ENCODE data around the gene SCGB1C1. TPM values are rescaled to one million over a fixed set of nuclear protein-coding genes. Genes with fewer than 3 reads are reported as not detected.

SCGB1C1 gene
- total RNA-seq, 1 experiment from 2014 or later = not detected

DNA sequence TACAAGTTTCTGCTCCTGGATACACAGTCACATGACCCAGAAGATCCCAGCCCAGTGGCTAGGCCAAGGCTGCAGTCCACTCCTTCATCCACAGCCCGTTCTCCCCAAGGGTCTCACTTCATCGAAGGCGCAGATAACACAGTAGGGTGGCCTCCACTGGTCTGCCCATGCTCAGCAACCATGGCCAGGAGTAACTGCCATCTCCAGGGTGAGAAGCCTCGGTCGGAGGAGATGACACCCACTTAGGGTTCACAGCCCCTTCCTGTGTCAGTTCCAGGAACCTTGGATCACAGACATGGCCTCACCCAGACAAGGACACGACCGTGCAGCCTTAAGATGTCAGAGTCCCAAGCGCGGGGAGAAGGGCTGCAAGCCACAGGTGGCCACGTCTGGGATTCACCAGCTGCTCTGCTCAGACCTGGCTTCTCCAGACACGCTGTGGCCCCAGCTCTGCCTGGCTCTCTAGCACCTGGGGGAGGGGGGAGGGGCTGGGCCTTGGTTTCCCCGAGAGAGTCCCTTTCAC lies 11.8 kb downstream of the SCGB1C1 start:
- Histone ChIP-seq H2AFZ (ENCODE audit: low read depth, low read length, poor library complexity, severe bottlenecking) (no peak overlapping the region), H3K4me2 (ENCODE audit: low read length) (no peak overlapping the region), H3K4me1 (ENCODE audit: control insufficient read depth in 1 of 2, insufficient read depth in 2 of 2, low read length in 2 of 2) (peaks cover 9 to 16% of the 10 kb centered on the region in 2 experiments), H3K27ac (ENCODE audit: low read depth, low read length) (no peak overlapping the region), H3K9me2 (ENCODE audit: insufficient read depth) (no peaks in the 10 kb centered on the region), H3K36me3 (ENCODE audit: control insufficient read depth in 1 of 2, insufficient read depth in 2 of 2, low read length in 2 of 2) (peaks cover 6 to 25% of the 10 kb centered on the region in 2 experiments; a peak in 3 of 4 replicates), H3K27me3 (ENCODE audit: insufficient read depth, low read length) (no peaks in the 10 kb centered on the region), H3K4me3 (replicated peaks in 1 of 2; ENCODE audit: low read depth in 1 of 2, low read length in 2 of 2) (no peak overlapping the region), H3K9me3 (ENCODE audit: control insufficient read depth in 1 of 2, insufficient read depth in 1 of 2, low read depth in 1 of 2, low read length in 2 of 2) (no peaks in the 10 kb centered on the region), H4K20me1 (ENCODE audit: insufficient read depth) (no peaks in the 10 kb centered on the region), H3K9ac (ENCODE audit: low read length) (no peak overlapping the region), H3K79me2 (ENCODE audit: insufficient read depth, low read length) (peaks cover 44% of the 10 kb centered on the region)
- ChIA-PET RAD21 (ENCODE audit: low non-redundant PET in 1 of 2, low total read pairs in 2 of 2, uncharacterized antibody in 2 of 2, unreplicated experiment in 2 of 2) (no interaction called here), CTCF (no interaction called here), POLR2A (no interaction called here)
- TF ChIP-seq ELF1 (IDR thresholded peaks at IDR 0.05; ENCODE audit: borderline replicate concordance, low read depth) (no peak), SIN3A (IDR thresholded peaks at IDR 0.05; ENCODE audit: low read depth) (no peak), JUND (IDR thresholded peaks at IDR 0.05) (no peak), SRF (IDR thresholded peaks at IDR 0.05; ENCODE audit: low read depth) (no peak), EZH2phosphoT487 (IDR thresholded peaks at IDR 0.05; ENCODE audit: borderline replicate concordance) (no peak), CTCF (IDR thresholded peaks at IDR 0.05 in 2 of 3, conservative IDR thresholded peaks at IDR 0.05 in 1 of 3; ENCODE audit: borderline replicate concordance in 1 of 3, insufficient read depth in 1 of 3, low read depth in 2 of 3, low read length in 2 of 3) (no peak), POLR2A (IDR thresholded peaks at IDR 0.05; ENCODE audit: borderline replicate concordance, extremely low read depth, insufficient read depth, insufficient read length) (no peak), TCF7L2 (IDR thresholded peaks at IDR 0.05; ENCODE audit: borderline replicate concordance, extremely low read depth, insufficient read depth, insufficient read length) (no peak), CBX3 (IDR thresholded peaks at IDR 0.05; ENCODE audit: low read depth) (no peak), RAD21 (IDR thresholded peaks at IDR 0.05; ENCODE audit: low read depth) (no peak), EZH2 (IDR thresholded peaks at IDR 0.05) (no peak), EGR1 (IDR thresholded peaks at IDR 0.05; ENCODE audit: low read depth) (no peak), ZFX (IDR thresholded peaks at IDR 0.05) (no peak), SP1 (IDR thresholded peaks at IDR 0.05; ENCODE audit: low read depth) (no peak), MAX (IDR thresholded peaks at IDR 0.05) (no peak), CEBPB (IDR thresholded peaks at IDR 0.05; ENCODE audit: low read depth) (no peak), ZNF274 (IDR thresholded peaks at IDR 0.05; ENCODE audit: low read depth, low read length) (no peak)
- TF ChIP-seq, protein P1, sequence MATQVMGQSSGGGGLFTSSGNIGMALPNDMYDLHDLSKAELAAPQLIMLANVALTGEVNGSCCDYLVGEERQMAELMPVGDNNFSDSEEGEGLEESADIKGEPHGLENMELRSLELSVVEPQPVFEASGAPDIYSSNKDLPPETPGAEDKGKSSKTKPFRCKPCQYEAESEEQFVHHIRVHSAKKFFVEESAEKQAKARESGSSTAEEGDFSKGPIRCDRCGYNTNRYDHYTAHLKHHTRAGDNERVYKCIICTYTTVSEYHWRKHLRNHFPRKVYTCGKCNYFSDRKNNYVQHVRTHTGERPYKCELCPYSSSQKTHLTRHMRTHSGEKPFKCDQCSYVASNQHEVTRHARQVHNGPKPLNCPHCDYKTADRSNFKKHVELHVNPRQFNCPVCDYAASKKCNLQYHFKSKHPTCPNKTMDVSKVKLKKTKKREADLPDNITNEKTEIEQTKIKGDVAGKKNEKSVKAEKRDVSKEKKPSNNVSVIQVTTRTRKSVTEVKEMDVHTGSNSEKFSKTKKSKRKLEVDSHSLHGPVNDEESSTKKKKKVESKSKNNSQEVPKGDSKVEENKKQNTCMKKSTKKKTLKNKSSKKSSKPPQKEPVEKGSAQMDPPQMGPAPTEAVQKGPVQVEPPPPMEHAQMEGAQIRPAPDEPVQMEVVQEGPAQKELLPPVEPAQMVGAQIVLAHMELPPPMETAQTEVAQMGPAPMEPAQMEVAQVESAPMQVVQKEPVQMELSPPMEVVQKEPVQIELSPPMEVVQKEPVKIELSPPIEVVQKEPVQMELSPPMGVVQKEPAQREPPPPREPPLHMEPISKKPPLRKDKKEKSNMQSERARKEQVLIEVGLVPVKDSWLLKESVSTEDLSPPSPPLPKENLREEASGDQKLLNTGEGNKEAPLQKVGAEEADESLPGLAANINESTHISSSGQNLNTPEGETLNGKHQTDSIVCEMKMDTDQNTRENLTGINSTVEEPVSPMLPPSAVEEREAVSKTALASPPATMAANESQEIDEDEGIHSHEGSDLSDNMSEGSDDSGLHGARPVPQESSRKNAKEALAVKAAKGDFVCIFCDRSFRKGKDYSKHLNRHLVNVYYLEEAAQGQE (IDR thresholded peaks at IDR 0.05; ENCODE audit: low read depth) = no peak
- ATAC-seq = no peak
- DNase-seq (ENCODE audit: low read depth, low spot score) = no peak
- BruUV-seq (replicated peaks) = no TSS peak
- intact Hi-C loops (cut with micrococcal nuclease) = no loop called here
